ENCODE results near the gene CD4.
A peak's percentile ranks its signal among the peaks of the same experiment; 100 is the strongest.
"Not testable (repeated sequence)": the region's sequence is repeated elsewhere in the genome, so short reads cannot be mapped to it uniquely, and the experiment has no call there.

CD4 gene

GRCh38 chr12:6867413-6868210 is 78.3 kb downstream of the CD4 start, which contains the start of gene TPI1:
TSS of gene TPI1 (plus strand) at chr12:6867531. CDS start at chr12:6867567, 36 bp downstream.
- H3K9me3 Mint-ChIP-seq, result no peaks in the 10 kb centered on the region
- peak within 1 kb of the TSS; percentile 92 for H3K27ac Mint-ChIP-seq
- H3K36me3 Mint-ChIP-seq (ENCODE audit: low read depth), result peaks cover 69% of the 10 kb centered on the region
- no peaks in the 10 kb centered on the region for H3K27me3 Mint-ChIP-seq (ENCODE audit: low read depth)
- H3K4me1 Mint-ChIP-seq (ENCODE audit: low read depth), result peaks cover 46% of the 10 kb centered on the region
- peak within 1 kb of the TSS; percentile 93 for H3K4me3 Mint-ChIP-seq
- DNase-seq (ENCODE audit: low spot score), result peak; percentile 81

DNA sequence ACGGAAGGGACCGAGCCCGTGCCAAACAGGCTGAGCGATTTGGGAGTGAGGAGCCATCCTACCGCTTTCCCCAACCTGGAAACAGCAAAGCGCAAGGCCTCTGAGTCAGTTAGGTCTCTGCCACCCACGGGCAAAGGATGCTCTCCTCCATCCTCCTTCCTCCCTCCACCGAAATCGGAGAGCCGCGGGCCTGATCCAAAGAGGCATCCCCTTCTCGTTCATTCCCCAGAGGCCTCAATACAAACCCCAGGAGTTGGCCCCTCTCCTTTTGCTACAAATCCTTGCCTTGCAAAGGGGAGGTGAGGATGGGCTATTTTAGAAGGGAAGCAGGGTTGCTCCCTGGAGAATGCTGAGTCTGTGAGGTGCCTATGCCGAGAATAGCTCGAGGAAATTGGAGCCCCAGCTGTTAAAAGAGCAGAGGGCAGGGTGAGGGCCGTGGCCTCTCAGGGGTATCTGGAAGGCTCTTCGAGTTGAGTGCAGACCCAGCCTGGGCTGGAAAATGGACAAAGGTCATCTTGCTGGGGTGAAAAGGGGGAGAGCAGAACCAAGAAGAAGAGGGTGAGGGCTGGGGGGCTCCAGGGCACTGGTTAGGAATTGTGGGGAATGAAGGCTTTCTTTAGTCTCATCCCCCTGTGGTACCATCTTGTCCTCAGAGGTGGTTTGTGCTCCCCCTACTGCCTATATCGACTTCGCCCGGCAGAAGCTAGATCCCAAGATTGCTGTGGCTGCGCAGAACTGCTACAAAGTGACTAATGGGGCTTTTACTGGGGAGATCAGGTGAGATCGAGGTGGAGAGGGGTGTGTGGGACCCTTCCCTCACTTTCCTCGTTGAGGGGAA is 79.1 kb downstream of the CD4 start:
- Mint-ChIP-seq H3K9me3 (no peaks in the 10 kb centered on the region), H3K4me1 (ENCODE audit: low read depth) (peaks cover 44% of the 10 kb centered on the region), H3K27ac (peak overlapping the region; percentile 80), H3K4me3 (peak overlapping the region; percentile 93), H3K36me3 (ENCODE audit: low read depth) (peaks cover 65% of the 10 kb centered on the region), H3K27me3 (ENCODE audit: low read depth) (no peaks in the 10 kb centered on the region)
- DNase-seq (ENCODE audit: low spot score), result no peak

DNA sequence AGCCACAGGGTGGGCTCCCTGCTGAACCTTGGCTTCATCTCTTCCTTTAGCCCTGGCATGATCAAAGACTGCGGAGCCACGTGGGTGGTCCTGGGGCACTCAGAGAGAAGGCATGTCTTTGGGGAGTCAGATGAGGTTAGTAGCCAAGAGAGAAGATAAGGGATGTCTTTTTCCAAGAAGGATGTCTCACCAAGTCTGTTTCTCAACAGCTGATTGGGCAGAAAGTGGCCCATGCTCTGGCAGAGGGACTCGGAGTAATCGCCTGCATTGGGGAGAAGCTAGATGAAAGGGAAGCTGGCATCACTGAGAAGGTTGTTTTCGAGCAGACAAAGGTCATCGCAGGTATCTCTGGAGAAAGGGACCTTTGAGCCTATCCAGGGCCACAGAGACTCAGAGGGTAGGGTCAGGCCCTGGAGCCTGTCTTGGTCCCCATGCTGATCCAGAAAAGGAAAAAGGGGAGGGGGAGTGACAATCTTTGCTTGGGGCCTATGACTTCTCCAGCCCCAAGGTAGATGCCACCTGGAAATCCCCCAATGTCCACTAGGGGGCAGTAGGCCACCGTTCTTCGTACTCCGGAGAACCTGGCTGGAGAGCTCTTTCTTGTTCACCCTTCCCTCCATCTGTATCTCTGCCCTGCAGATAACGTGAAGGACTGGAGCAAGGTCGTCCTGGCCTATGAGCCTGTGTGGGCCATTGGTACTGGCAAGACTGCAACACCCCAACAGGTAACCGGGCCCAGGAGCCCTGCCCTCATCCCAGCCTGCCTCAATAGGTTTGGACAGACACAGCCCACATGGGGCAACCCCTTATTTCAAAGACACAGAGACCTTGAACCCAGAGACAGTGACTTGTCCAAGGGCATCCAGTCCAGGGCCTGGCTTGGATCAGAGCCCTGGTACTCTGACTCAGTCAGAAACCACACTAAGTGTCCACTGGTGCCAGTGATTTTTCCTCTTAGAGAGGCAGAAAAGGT is 80.0 kb downstream of the CD4 start:
- no peaks in the 10 kb centered on the region for H3K27me3 Mint-ChIP-seq (ENCODE audit: low read depth)
- H3K36me3 Mint-ChIP-seq (ENCODE audit: low read depth), result peaks cover 60% of the 10 kb centered on the region
- H3K4me1 Mint-ChIP-seq (ENCODE audit: low read depth), result peaks cover 47% of the 10 kb centered on the region
- peak; percentile 71 for DNase-seq (ENCODE audit: low spot score)
- H3K27ac Mint-ChIP-seq, result peak overlapping the region; percentile 80
- peak overlapping the region; percentile 93 for H3K4me3 Mint-ChIP-seq
- no peaks in the 10 kb centered on the region for H3K9me3 Mint-ChIP-seq

- H3K9me3 Mint-ChIP-seq; H3K27me3 Mint-ChIP-seq (ENCODE audit: low read depth); DNase-seq (ENCODE audit: low spot score): not testable (repeated sequence)
- Mint-ChIP-seq H3K36me3 (ENCODE audit: low read depth) (peaks cover 55% of the 10 kb centered on the region), H3K4me3 (peak overlapping the region; percentile 93), H3K27ac (peak overlapping the region; percentile 31), H3K4me1 (ENCODE audit: low read depth) (peaks cover 49% of the 10 kb centered on the region)
Observed at GRCh38 chr12:6870304-6870703, 81.0 kb downstream of the CD4 start.
